Smooth muscle cell (in vitro differentiated cells): ENCODE data around the gene AATF. TPM values are rescaled to one million over a fixed set of nuclear protein-coding genes. Genes with fewer than 3 reads are reported as not detected.

ENCODE experiments used
- DNase-seq: peaks from one replicate; lab custom pipeline; 2025; ENCODE audit not compliant: unreplicated experiment; lab: John Stamatoyannopoulos, UW
- H2AFZ ChIP-seq: fragments of 200-600 bp; sonication (generic); 2 replicates; pipeline ENCODE4 v1.6.0; 2016; ENCODE audit warnings: antibody characterized with exemption, low read depth, mild to moderate bottlenecking
- H3F3A ChIP-seq: fragments of 200-600 bp; sonication (generic); 2 replicates; pipeline ENCODE4 v1.6.0; 2017; ENCODE audit warnings: antibody characterized with exemption, low read depth
- H3K27ac ChIP-seq: fragments of 200-600 bp; sonication (generic); 2 replicates; pipeline ENCODE4 v1.5.1; 2016; ENCODE audit warnings: low read depth, mild to moderate bottlenecking
- H3K27me3 ChIP-seq: fragments of 200-600 bp; sonication (generic); 2 replicates; pipeline ENCODE4 v1.6.1; 2016; ENCODE audit warnings: low read depth, mild to moderate bottlenecking
- H3K36me3 ChIP-seq: fragments of 200-600 bp; sonication (generic); 2 replicates; pipeline ENCODE4 v1.5.1; 2016; ENCODE audit warnings: low read depth
- H3K4me1 ChIP-seq: fragments of 200-600 bp; sonication (generic); 2 replicates; pipeline ENCODE4 v1.5.1; 2016; ENCODE audit warnings: low read depth
- H3K4me2 ChIP-seq: fragments of 200-600 bp; sonication (generic); 2 replicates; pipeline ENCODE4 v1.6.0; 2016; ENCODE audit warnings: mild to moderate bottlenecking
- H3K4me3 ChIP-seq: fragments of 200-600 bp; sonication (generic); 2 replicates; pipeline ENCODE4 v1.5.1; 2016; ENCODE audit warnings: mild to moderate bottlenecking
- H3K79me2 ChIP-seq: fragments of 200-600 bp; sonication (generic); 2 replicates; pipeline ENCODE4 v1.6.0; 2016; ENCODE audit warnings: low read depth, mild to moderate bottlenecking
- H3K9ac ChIP-seq: fragments of 200-600 bp; sonication (generic); 2 replicates; pipeline ENCODE4 v1.6.0; 2016; ENCODE audit warnings: low read depth
- H3K9me3 ChIP-seq: fragments of 200-600 bp; sonication (generic); replicated peaks from 2 replicates; pipeline ENCODE4 v1.5.1; 2016; ENCODE audit warnings: low read depth
- H4K20me1 ChIP-seq: fragments of 200-600 bp; sonication (generic); 2 replicates; pipeline ENCODE4 v1.6.0; 2016; ENCODE audit warnings: low read depth
- WGBS: methylation state at CpG from one replicate; pipeline ENCODE4 v1.1.7; 2016; ENCODE audit warnings: low lambda C conversion rate; 5-methylcytosine and 5-hydroxymethylcytosine counted together
- polyA plus RNA-seq: library from polyadenylated mRNA; unstranded; fragments of >200 nt; fragmentation: Nextera tagmentation; extraction: Ambion mirVana; gene quantifications from 2 replicates; pipeline ENCODE4 v1.2.1, GENCODE V29; 2016
- total RNA-seq: library from RNA; depleted of rRNA; stranded (reverse); fragments of >200 nt; gene quantifications from 2 replicates; pipeline ENCODE4 v1.2.3, GENCODE V29; 2014
- TF ChIP-seq, protein P1 (sequence below): fragments of 200-600 bp; sonication (generic); IDR thresholded peaks from 2 replicates; pipeline ENCODE4 v1.5.1; 2017; ENCODE audit warnings: borderline replicate concordance, mild to moderate bottlenecking, antibody characterized with exemption; ENCODE audit not compliant: insufficient read depth, poor library complexity, severe bottlenecking

Gene AATF
- total and polyA plus RNA-seq, 2 experiments from 2014 or later = 18.5 to 38.0 TPM

DNA sequence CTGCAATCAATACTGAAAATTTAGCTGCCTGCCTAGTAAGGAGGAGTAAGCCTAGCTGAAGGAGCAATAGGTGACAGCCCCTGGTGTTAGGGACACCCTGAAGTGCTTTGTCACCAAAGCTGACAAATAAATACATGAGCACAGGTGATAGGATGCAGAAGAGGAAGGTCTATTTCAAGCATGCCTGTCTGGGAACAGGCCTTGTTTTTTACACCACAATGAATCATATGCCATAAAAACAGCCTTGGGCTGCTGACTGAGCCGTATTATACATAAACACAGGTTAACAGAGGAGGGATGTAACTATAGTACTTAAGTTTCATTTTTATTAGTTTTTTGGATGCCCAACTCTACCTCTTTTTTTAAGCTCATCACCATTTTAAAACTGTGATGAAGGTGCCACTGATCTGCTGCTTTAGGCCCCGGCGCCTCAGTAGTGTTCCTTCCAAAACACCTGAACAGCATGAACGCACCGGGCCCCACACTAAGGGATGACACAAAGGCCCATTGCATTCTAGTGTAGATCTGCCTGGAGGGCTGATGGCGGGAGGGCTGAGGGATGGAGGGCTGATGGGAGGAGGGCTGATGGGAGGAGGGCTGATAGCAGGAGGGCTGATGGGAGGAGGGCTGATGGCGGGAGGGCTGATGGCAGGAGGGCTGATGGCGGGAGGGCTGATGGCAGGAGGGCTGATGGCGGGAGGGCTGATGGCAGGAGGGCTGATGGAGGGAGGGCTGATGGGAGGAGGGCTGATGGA is 150.3 kb downstream of the AATF start:
- H3K27me3 ChIP-seq = no peaks in the 10 kb centered on the region
- H3K36me3 ChIP-seq = peaks cover 10% of the 10 kb centered on the region
- H3K79me2 ChIP-seq = no peaks in the 10 kb centered on the region
- no peaks in the 10 kb centered on the region for H3K9me3 ChIP-seq
- peaks cover 13% of the 10 kb centered on the region for H3F3A ChIP-seq
- 82% methylated on average over 7 of the region's 9 CpGs for WGBS
- DNase-seq = no peak
- H4K20me1 ChIP-seq = no peaks in the 10 kb centered on the region
- H3K27ac ChIP-seq = peak overlapping the region; percentile 38
- H3K9ac ChIP-seq = no peak overlapping the region
- no peak overlapping the region for H3K4me3 ChIP-seq
- H2AFZ ChIP-seq = no peak overlapping the region
- H3K4me1 ChIP-seq = no peaks in the 10 kb centered on the region
- H3K4me2 ChIP-seq = peak overlapping the region; percentile 3
- TF ChIP-seq, protein P1, sequence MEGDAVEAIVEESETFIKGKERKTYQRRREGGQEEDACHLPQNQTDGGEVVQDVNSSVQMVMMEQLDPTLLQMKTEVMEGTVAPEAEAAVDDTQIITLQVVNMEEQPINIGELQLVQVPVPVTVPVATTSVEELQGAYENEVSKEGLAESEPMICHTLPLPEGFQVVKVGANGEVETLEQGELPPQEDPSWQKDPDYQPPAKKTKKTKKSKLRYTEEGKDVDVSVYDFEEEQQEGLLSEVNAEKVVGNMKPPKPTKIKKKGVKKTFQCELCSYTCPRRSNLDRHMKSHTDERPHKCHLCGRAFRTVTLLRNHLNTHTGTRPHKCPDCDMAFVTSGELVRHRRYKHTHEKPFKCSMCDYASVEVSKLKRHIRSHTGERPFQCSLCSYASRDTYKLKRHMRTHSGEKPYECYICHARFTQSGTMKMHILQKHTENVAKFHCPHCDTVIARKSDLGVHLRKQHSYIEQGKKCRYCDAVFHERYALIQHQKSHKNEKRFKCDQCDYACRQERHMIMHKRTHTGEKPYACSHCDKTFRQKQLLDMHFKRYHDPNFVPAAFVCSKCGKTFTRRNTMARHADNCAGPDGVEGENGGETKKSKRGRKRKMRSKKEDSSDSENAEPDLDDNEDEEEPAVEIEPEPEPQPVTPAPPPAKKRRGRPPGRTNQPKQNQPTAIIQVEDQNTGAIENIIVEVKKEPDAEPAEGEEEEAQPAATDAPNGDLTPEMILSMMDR = no peak

DNA sequence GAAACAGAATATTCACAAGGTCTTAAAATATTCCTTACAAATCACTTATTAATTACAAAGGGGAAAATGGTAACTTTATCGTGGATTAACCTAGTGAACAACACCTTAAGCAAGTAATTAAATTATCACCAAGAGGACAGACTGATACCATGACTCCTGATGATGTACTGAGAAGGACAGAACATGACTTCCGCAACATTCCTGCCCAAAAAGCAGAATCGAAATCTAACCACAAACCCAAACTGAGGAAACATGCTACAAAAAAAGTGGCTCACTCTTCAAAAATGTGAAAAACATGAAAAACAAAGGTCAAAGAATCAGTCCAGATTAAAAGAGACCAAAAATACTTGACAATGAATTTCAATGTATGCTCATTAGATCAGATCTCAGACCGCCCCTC is 151.5 kb downstream of the AATF start:
- Histone ChIP-seq H4K20me1 (no peaks in the 10 kb centered on the region), H3K9ac (no peak overlapping the region), H3K4me3 (no peak overlapping the region), H3K27ac (peak overlapping the region; percentile 3), H3K36me3 (peaks cover 10% of the 10 kb centered on the region), H3K4me2 (no peak overlapping the region), H3K27me3 (no peaks in the 10 kb centered on the region), H3F3A (peaks cover 13% of the 10 kb centered on the region), H3K79me2 (no peaks in the 10 kb centered on the region), H3K4me1 (no peaks in the 10 kb centered on the region), H2AFZ (no peak overlapping the region), H3K9me3 (no peaks in the 10 kb centered on the region)
- no peak for DNase-seq
- 75% methylated on average over 4 of the region's 4 CpGs for WGBS
- TF ChIP-seq, protein P1 = no peak

DNA sequence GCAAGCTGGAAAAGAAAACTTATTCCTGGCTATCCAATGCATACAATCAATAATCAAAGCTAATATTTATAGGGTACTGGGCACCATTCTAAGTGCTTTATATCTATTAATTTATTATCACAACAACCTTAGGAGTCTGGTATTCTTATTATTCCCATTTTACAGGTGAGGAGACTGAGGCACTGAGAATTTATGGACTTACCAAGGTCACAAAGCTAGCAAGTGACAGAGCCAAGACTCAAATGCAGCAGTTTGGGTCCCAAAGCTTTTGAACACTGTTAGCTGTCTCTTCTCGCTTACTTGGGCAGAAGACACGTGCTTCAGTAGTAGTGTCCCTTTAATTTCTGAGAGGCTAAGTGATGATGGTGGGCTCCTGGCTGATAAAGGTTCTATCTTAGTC is 152.6 kb downstream of the AATF start:
- DNase-seq = no peak
- Histone ChIP-seq H3K36me3 (peaks cover 9% of the 10 kb centered on the region), H3K9me3 (no peaks in the 10 kb centered on the region), H3K4me1 (no peaks in the 10 kb centered on the region), H2AFZ (no peak overlapping the region), H3K79me2 (no peaks in the 10 kb centered on the region), H3K27ac (no peak overlapping the region), H3K4me3 (no peak overlapping the region), H3F3A (peaks cover 13% of the 10 kb centered on the region), H3K4me2 (no peak overlapping the region), H3K9ac (no peak overlapping the region), H4K20me1 (no peaks in the 10 kb centered on the region), H3K27me3 (no peaks in the 10 kb centered on the region)
- WGBS = 98% methylated on average over 2 of the region's 2 CpGs
- TF ChIP-seq, protein P1 = no peak

DNA sequence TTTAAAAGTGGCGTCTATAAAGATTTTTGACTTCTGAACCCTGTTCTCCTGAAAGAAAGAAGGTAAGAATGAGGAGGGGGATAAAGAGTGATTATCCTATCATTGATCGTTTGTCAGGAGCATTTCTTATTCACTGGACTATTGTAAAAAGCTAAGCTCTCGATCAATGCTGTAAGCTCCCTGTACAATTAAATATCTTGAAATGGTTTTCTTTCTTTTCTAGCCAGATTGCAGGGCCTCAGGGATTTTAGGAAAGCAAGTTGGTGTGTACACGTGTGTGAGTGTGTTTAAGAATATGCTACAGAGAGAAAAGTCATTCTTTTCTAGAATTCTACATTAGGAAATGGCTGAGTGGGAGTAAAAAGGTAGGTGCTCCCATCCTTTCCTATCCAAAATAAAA is 154.5 kb downstream of the AATF start:
- Histone ChIP-seq H4K20me1 (no peaks in the 10 kb centered on the region), H3F3A (peaks cover 2% of the 10 kb centered on the region), H3K4me3 (no peak overlapping the region), H3K4me2 (no peak overlapping the region), H2AFZ (no peak overlapping the region), H3K9ac (no peak overlapping the region), H3K27me3 (no peaks in the 10 kb centered on the region), H3K4me1 (no peaks in the 10 kb centered on the region), H3K9me3 (no peaks in the 10 kb centered on the region), H3K27ac (no peak overlapping the region), H3K36me3 (peaks cover 7% of the 10 kb centered on the region), H3K79me2 (no peaks in the 10 kb centered on the region)
- no peak for DNase-seq
- 99% methylated on average over 4 of the region's 4 CpGs for WGBS
- TF ChIP-seq, protein P1 = no peak
